IMR-90 (cell line): Measurements from ENCODE around the gene PAQR7. TPM values are rescaled to one million over a fixed set of nuclear protein-coding genes. Genes with fewer than 3 reads are reported as not detected.

Experiments used
- ATAC-seq: fragments of 200-7000 bp; cut with Tn5 transposase; 2 replicates; pipeline ENCODE4 v1.9.1; 2020; ENCODE audit warnings: low read depth, mild to moderate bottlenecking, moderate library complexity
- BruUV-seq: library from RNA; stranded (reverse); fragments of 400-500 nt; replicated peaks from 2 replicates; lab custom pipeline; 2021; lab: Mats Ljungman, UMichigan
- CTCF ChIA-PET: fragments of 300-600 bp; formaldehyde crosslinking; extraction: SDS; loops from one replicate; lab custom pipeline; 2021; ENCODE audit warnings: antibody characterized with exemption; lab: Yijun Ruan, JAX
- POLR2A ChIA-PET: fragments of 300-600 bp; sonication (Branson Sonifier 250); formaldehyde crosslinking; loops from one replicate; lab custom pipeline; 2022; ENCODE audit warnings: antibody characterized with exemption; ENCODE audit not compliant: unreplicated experiment; lab: Charles Lee
- DNase-seq: peaks from one replicate; pipeline ENCODE4 v3.0.0; 2013
- H2AFZ ChIP-seq: replicated peaks from 2 replicates; pipeline ENCODE3; 2013; ENCODE audit warnings: low read length, mild to moderate bottlenecking; ENCODE audit not compliant: poor library complexity
- H2AK5ac ChIP-seq: 2 replicates; pipeline ENCODE4 v1.6.1; 2013; ENCODE audit warnings: low read depth, low read length, inconsistent platforms
- H2AK9ac ChIP-seq: replicated peaks from 2 replicates; pipeline ENCODE3; 2013; ENCODE audit warnings: mild to moderate bottlenecking, low read depth, low read length, moderate library complexity; ENCODE audit not compliant: poor library complexity
- H2BK120ac ChIP-seq: 2 replicates; pipeline ENCODE4 v1.6.1; 2013; ENCODE audit warnings: low read depth, low read length, inconsistent platforms
- H2BK15ac ChIP-seq: 3 replicates; pipeline ENCODE4 v1.6.1; 2013; ENCODE audit warnings: low read depth, low read length, inconsistent platforms
- H2BK20ac ChIP-seq: 2 replicates; pipeline ENCODE4 v1.6.1; 2013; ENCODE audit warnings: low read depth, mild to moderate bottlenecking, inconsistent platforms, low read length, moderate library complexity
- H2BK5ac ChIP-seq: 2 replicates; pipeline ENCODE4 v1.6.1; 2013; ENCODE audit warnings: mild to moderate bottlenecking, low read depth, low read length, inconsistent platforms; ENCODE audit not compliant: poor library complexity, severe bottlenecking
- H3K14ac ChIP-seq: replicated peaks from 2 replicates; pipeline ENCODE4 v1.6.1; 2013; ENCODE audit warnings: low read depth, low read length, inconsistent platforms
- H3K18ac ChIP-seq: 2 replicates; pipeline ENCODE4 v1.6.1; 2013; ENCODE audit warnings: low read depth, low read length, control low read depth
- H3K23ac ChIP-seq: 2 replicates; pipeline ENCODE4 v1.6.1; 2013; ENCODE audit warnings: low read depth, low read length, inconsistent platforms
- H3K27ac ChIP-seq: 2 replicates; pipeline ENCODE4 v1.5.1; 2013; ENCODE audit warnings: mild to moderate bottlenecking, control low read depth, low read length; ENCODE audit not compliant: insufficient read depth
- H3K27me3 ChIP-seq: 2 replicates; pipeline ENCODE4 v1.6.1; 2013; ENCODE audit warnings: low read length; ENCODE audit not compliant: control insufficient read depth, insufficient read depth
- H3K36me3 ChIP-seq: 2 replicates; pipeline ENCODE4 v1.6.1; 2013; ENCODE audit warnings: low read length, mixed read lengths; ENCODE audit not compliant: control insufficient read depth, insufficient read depth
- H3K4ac ChIP-seq: 2 replicates; pipeline ENCODE4 v1.6.1; 2013; ENCODE audit warnings: low read depth, low read length, inconsistent platforms
- H3K4me1 ChIP-seq: 2 replicates; pipeline ENCODE4 v1.6.1; 2013; ENCODE audit warnings: low read length, mixed read lengths; ENCODE audit not compliant: control insufficient read depth, insufficient read depth
- H3K4me2 ChIP-seq: 2 replicates; pipeline ENCODE4 v1.6.1; 2013; ENCODE audit warnings: low read depth, mild to moderate bottlenecking, control low read depth, low read length, moderate library complexity
- H3K4me3 ChIP-seq: 2 replicates; pipeline ENCODE4 v1.5.1; 2013; ENCODE audit warnings: low read depth, mild to moderate bottlenecking, control low read depth, low read length, moderate library complexity; ENCODE audit not compliant: insufficient read depth
- H3K56ac ChIP-seq: 2 replicates; pipeline ENCODE4 v1.6.1; 2013; ENCODE audit warnings: low read length, inconsistent platforms; ENCODE audit not compliant: insufficient read depth; ENCODE audit errors: extremely low read depth
- H3K79me1 ChIP-seq, 2 experiments: 2 replicates each; pipeline ENCODE4 v1.6.1; 2013; ENCODE audit warnings: low read length in 2 of 2, inconsistent platforms in 1 of 2, low read depth in 1 of 2
- H3K9ac ChIP-seq: 2 replicates; pipeline ENCODE4 v1.6.1; 2013; ENCODE audit warnings: low read depth, low read length, control low read depth
- H3K9me1 ChIP-seq: 2 replicates; pipeline ENCODE4 v1.6.1; 2013; ENCODE audit warnings: low read length, inconsistent platforms; ENCODE audit not compliant: insufficient read depth
- H3K9me3 ChIP-seq: 2 replicates; pipeline ENCODE4 v1.6.1; 2013; ENCODE audit warnings: low read length; ENCODE audit not compliant: control insufficient read depth, insufficient read depth
- H4K20me1 ChIP-seq: 2 replicates; pipeline ENCODE4 v1.6.1; 2013; ENCODE audit warnings: low read length, inconsistent platforms; ENCODE audit not compliant: insufficient read depth
- H4K5ac ChIP-seq: 2 replicates; pipeline ENCODE4 v1.6.1; 2013; ENCODE audit warnings: mild to moderate bottlenecking, low read depth, low read length, control low read depth
- H4K8ac ChIP-seq, 2 experiments: 2 replicates each; pipeline ENCODE4 v1.6.1; 2013; ENCODE audit warnings: low read depth in 2 of 2, low read length in 2 of 2, control low read depth in 1 of 2, inconsistent platforms in 1 of 2
- H4K91ac ChIP-seq: 2 replicates; pipeline ENCODE4 v1.6.1; 2013; ENCODE audit warnings: low read depth, low read length, inconsistent platforms; ENCODE audit not compliant: insufficient read depth
- BHLHE40 ChIP-seq: fragments of 150-350 bp; IDR thresholded peaks from 2 replicates; pipeline ENCODE4 v1.6.1; 2016; ENCODE audit warnings: mild to moderate bottlenecking, low read depth, low read length
- CEBPB ChIP-seq: IDR thresholded peaks from 2 replicates; pipeline ENCODE4 v1.6.1; 2012; ENCODE audit warnings: low read depth, low read length, improper control_type of control experiment
- CHD1 ChIP-seq: IDR thresholded peaks from 2 replicates; pipeline ENCODE4 v1.6.1; 2012; ENCODE audit warnings: low read depth, low read length, improper control_type of control experiment
- MAZ ChIP-seq: IDR thresholded peaks from 2 replicates; pipeline ENCODE4 v1.6.1; 2012; ENCODE audit warnings: low read depth, mild to moderate bottlenecking, low read length, improper control_type of control experiment, moderate library complexity, borderline replicate concordance
- MXI1 ChIP-seq: IDR thresholded peaks from 2 replicates; pipeline ENCODE4 v1.6.1; 2012; ENCODE audit warnings: low read depth, mild to moderate bottlenecking, low read length, moderate library complexity, borderline replicate concordance
- POLR2A ChIP-seq: IDR thresholded peaks from 2 replicates; pipeline ENCODE4 v1.6.1; 2012; ENCODE audit warnings: mild to moderate bottlenecking, low read depth, low read length
- WGBS, 2 experiments: methylation state at CpG; one replicate each; pipeline versions ENCODE4 v1.1.5 to v1.1.7; 2013; ENCODE audit warnings: missing lambda C conversion rate in 2 of 2; ENCODE audit not compliant: insufficient read length in 1 of 2; ENCODE audit errors: extremely low coverage in 2 of 2; 5-methylcytosine and 5-hydroxymethylcytosine counted together
- dilution Hi-C: fragments of 300-500 bp; cut with HindIII; formaldehyde crosslinking; loops from one replicate; pipeline ENCODE4 v1.14.3; 2018; ENCODE audit warnings: low sequenced_read_pairs; ENCODE audit not compliant: unreplicated experiment
- in situ Hi-C: fragments of 300-500 bp; cut with MboI; formaldehyde crosslinking; loops from 3 replicates; pipeline ENCODE4 v1.14.3; 2019; ENCODE audit warnings: low sequenced_read_pairs, inconsistent platforms, mixed read lengths
- intact Hi-C: fragments of 100-400 bp; cut with micrococcal nuclease; formaldehyde crosslinking; loops from 2 replicates; pipeline ENCODE4 v1.10.0; 2022
- polyA plus RNA-seq, 3 experiments: library from polyadenylated mRNA; depleted of rRNA; stranded (reverse); fragments of >200 nt; gene quantifications; 2 replicates each; pipeline ENCODE4 v1.2.3, GENCODE V29; 2012; ENCODE audit warnings: low replicate concordance in 1 of 3
- total RNA-seq: library from RNA; depleted of rRNA; stranded (reverse); fragments of >200 nt; gene quantifications from 2 replicates; pipeline ENCODE4 v1.2.3, GENCODE V29; 2012
- TF ChIP-seq, protein P1 (sequence below): conservative IDR thresholded peaks from 2 replicates; pipeline ENCODE4 v1.5.1; 2012; ENCODE audit warnings: mild to moderate bottlenecking, low read depth, low read length, improper control_type of control experiment

Gene PAQR7
- total and polyA plus RNA-seq, 2 of the 4 experiments (the other 2 are of a cell fraction): 9.0 to 12.9 TPM

DNA sequence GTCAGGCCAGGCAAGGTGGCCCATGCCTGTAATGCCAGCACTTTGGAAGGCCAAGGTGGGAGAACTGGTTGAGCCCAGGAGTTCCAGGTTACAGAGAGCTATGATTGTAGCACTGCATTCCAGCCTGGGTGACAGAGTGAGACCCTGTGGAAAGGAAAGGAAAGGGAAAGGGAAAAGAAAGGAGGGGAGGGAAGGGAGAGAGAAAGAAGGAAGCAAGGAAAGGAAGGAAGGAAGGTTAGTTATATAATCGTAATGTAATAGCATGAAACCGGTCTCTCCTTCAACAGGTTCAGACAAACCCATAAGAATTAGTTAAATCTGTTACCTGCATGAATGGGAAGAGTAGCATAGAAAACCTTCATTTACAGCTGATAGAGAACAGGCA, 1.2 kb upstream of the PAQR7 start:
- Histone ChIP-seq H3K18ac (no peak overlapping the region), H4K5ac (no peak overlapping the region), H3K56ac (no peak overlapping the region), H4K8ac (no peak overlapping the region; a peak in 1 of 4 replicates), H3K9me3 (no peaks in the 10 kb centered on the region), H2BK15ac (no peak overlapping the region), H3K79me1 (peaks cover 29 to 32% of the 10 kb centered on the region in 2 experiments), H2AK9ac (no peak overlapping the region), H3K4me1 (peaks cover 14% of the 10 kb centered on the region), H2AFZ (no peak overlapping the region), H3K36me3 (no peaks in the 10 kb centered on the region), H3K27ac (no peak overlapping the region), H2AK5ac (0 out of 2 replicates have a peak overlapping the region, but pooled peaks have one; percentile 36), H3K23ac (no peak overlapping the region), H3K4me2 (no peak overlapping the region), H2BK120ac (no peak overlapping the region), H3K9me1 (peaks cover 5% of the 10 kb centered on the region; the same call in 1 of the 2 replicates), H2BK20ac (no peak overlapping the region), H3K14ac (no peak overlapping the region), H4K91ac (no peak overlapping the region), H4K20me1 (0 out of 2 replicates have a peak, but pooled peaks cover 1% of the 10 kb centered on the region), H3K4ac (no peak overlapping the region), H3K27me3 (no peaks in the 10 kb centered on the region), H3K4me3 (no peak overlapping the region), H2BK5ac (no peak overlapping the region), H3K9ac (no peak overlapping the region)
- ATAC-seq: no peak
- TF ChIP-seq MAZ: no peak
- no peak for TF ChIP-seq POLR2A
- TF ChIP-seq, protein P1, sequence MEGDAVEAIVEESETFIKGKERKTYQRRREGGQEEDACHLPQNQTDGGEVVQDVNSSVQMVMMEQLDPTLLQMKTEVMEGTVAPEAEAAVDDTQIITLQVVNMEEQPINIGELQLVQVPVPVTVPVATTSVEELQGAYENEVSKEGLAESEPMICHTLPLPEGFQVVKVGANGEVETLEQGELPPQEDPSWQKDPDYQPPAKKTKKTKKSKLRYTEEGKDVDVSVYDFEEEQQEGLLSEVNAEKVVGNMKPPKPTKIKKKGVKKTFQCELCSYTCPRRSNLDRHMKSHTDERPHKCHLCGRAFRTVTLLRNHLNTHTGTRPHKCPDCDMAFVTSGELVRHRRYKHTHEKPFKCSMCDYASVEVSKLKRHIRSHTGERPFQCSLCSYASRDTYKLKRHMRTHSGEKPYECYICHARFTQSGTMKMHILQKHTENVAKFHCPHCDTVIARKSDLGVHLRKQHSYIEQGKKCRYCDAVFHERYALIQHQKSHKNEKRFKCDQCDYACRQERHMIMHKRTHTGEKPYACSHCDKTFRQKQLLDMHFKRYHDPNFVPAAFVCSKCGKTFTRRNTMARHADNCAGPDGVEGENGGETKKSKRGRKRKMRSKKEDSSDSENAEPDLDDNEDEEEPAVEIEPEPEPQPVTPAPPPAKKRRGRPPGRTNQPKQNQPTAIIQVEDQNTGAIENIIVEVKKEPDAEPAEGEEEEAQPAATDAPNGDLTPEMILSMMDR: no peak
- no peak for TF ChIP-seq CEBPB
- no peak for TF ChIP-seq CHD1
- TF ChIP-seq BHLHE40: no peak
- no peak for TF ChIP-seq MXI1
- intact Hi-C loops: no loop called here
- BruUV-seq: no TSS peak
- dilution Hi-C loops: no loop called here
- DNase-seq: no peak
- CTCF ChIA-PET: no interaction called here
- POLR2A ChIA-PET: no interaction called here
- no CpG with 5 or more reads among the region's 2 CpGs for WGBS, 2 experiments
- in situ Hi-C loops: no loop called here
